ENCODE results near the gene PLB1. TPM values are rescaled to one million over a fixed set of nuclear protein-coding genes. Genes with fewer than 3 reads are reported as not detected.
A peak's percentile ranks its signal among the peaks of the same experiment; 100 is the strongest.

The PLB1 gene
- total RNA-seq, 2 donors from 2014 or later = 19.2 to 29.6 TPM

GRCh38 chr2:28645553-28645952 lies 149.7 kb downstream of the PLB1 start:
- TF ChIP-seq CTCF (IDR thresholded peaks at IDR 0.05) = no peak
- no peak for ATAC-seq (ENCODE audit: insufficient number of reproducible peaks, low FRiP score, low read depth)
- H3K4me1 ChIP-seq (ENCODE audit: control insufficient read depth in 1 of 2, low read depth in 2 of 2) = peaks cover 16 to 76% of the 10 kb centered on the region in 2 donors

GRCh38 chr2:28647682-28648081 lies 151.8 kb downstream of the PLB1 start:
- Histone ChIP-seq H3K36me3 (no peaks in the 10 kb centered on the region), H3K27ac (peak overlapping the region; percentile 93 to 95), H3K4me3 (no peak overlapping the region), H3K4me1 (ENCODE audit: control insufficient read depth in 1 of 2, low read depth in 2 of 2) (peaks cover 16 to 73% of the 10 kb centered on the region in 2 donors), H3K27me3 (replicated peaks; ENCODE audit: insufficient read depth) (no peaks in the 10 kb centered on the region), H3K9me3 (no peaks in the 10 kb centered on the region)
- ATAC-seq (ENCODE audit: insufficient number of reproducible peaks, low FRiP score, low read depth) (no peak), DNase-seq (ENCODE audit: low spot score) (no peak)
- TF ChIP-seq CTCF (IDR thresholded peaks at IDR 0.05) = no peak

More at GRCh38 chr2:28645553-28645952, 149.7 kb downstream of the PLB1 start:
- H3K9me3 ChIP-seq = no peaks in the 10 kb centered on the region
- DNase-seq (ENCODE audit: low spot score) = no peak
- peak overlapping the region; percentile 93 to 95 for H3K27ac ChIP-seq
- no peaks in the 10 kb centered on the region for H3K36me3 ChIP-seq
- no peak overlapping the region for H3K4me3 ChIP-seq
- no peaks in the 10 kb centered on the region for H3K27me3 ChIP-seq (replicated peaks; ENCODE audit: insufficient read depth)

- DNase-seq (ENCODE audit: low spot score) = no peak
- Histone ChIP-seq H3K36me3 (no peaks in the 10 kb centered on the region), H3K27ac (peak overlapping the region; percentile 62 to 95), H3K27me3 (replicated peaks; ENCODE audit: insufficient read depth) (no peaks in the 10 kb centered on the region), H3K4me3 (no peak overlapping the region), H3K4me1 (ENCODE audit: control insufficient read depth in 1 of 2, low read depth in 2 of 2) (peaks cover 16 to 69% of the 10 kb centered on the region in 2 donors), H3K9me3 (no peaks in the 10 kb centered on the region)
- TF ChIP-seq CTCF (IDR thresholded peaks at IDR 0.05) = no peak
- peak; percentile 29 for ATAC-seq (ENCODE audit: insufficient number of reproducible peaks, low FRiP score, low read depth)
These were observed 152.3 kb downstream of the PLB1 start for GRCh38 chr2:28648147-28648546.

GRCh38 chr2:28648671-28649395 lies 153.0 kb downstream of the PLB1 start:
- ATAC-seq (ENCODE audit: insufficient number of reproducible peaks, low FRiP score, low read depth) (no peak), DNase-seq (ENCODE audit: low spot score) (no peak)
- H3K36me3 ChIP-seq = no peaks in the 10 kb centered on the region
- no peak overlapping the region for H3K4me3 ChIP-seq
- no peak for TF ChIP-seq CTCF (IDR thresholded peaks at IDR 0.05)
- H3K9me3 ChIP-seq = no peaks in the 10 kb centered on the region
- peaks cover 12 to 66% of the 10 kb centered on the region in 2 donors for H3K4me1 ChIP-seq (ENCODE audit: control insufficient read depth in 1 of 2, low read depth in 2 of 2)
- H3K27ac ChIP-seq = peak overlapping the region; percentile 62 to 95
- H3K27me3 ChIP-seq (replicated peaks; ENCODE audit: insufficient read depth) = no peaks in the 10 kb centered on the region

- Histone ChIP-seq H3K9me3 (no peaks in the 10 kb centered on the region), H3K27ac (peak overlapping the region; percentile 62 to 95), H3K4me1 (ENCODE audit: control insufficient read depth in 1 of 2, low read depth in 2 of 2) (peaks cover 14 to 66% of the 10 kb centered on the region in 2 donors), H3K4me3 (no peak overlapping the region), H3K36me3 (no peaks in the 10 kb centered on the region), H3K27me3 (replicated peaks; ENCODE audit: insufficient read depth) (no peaks in the 10 kb centered on the region)
- TF ChIP-seq CTCF (IDR thresholded peaks at IDR 0.05) = no peak
- no peak for DNase-seq (ENCODE audit: low spot score)
- no peak for ATAC-seq (ENCODE audit: insufficient number of reproducible peaks, low FRiP score, low read depth)
These were observed 153.8 kb downstream of the PLB1 start for GRCh38 chr2:28649481-28650265.

Measured in thoracic aorta (tissue), 2 donors.